Measurements from ENCODE around the gene CCNY.

DNA sequence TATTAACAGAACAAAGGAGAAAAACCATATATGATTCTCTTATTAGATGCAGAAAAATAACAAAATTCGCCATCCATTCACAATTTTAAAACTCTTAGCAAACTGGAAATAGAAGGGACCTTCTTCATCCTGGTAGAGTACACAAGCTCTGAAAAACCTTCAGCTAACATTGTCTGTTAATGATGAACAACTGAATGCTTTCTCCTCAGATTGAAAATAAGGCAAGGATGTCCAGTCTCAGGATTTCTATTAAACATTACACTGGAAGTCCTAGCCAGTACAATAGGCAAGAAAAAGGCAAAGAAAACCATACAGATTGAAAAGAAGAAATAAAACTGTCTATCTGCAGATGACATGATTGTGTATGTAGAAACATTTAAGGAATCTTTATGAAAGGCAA lies 16.0 kb upstream of the CCNY start:
- no peak for TF ChIP-seq POLR2A (IDR thresholded peaks at IDR 0.05; ENCODE audit: low read depth, low read length)
- TF ChIP-seq POLR2AphosphoS5 (IDR thresholded peaks at IDR 0.05; ENCODE audit: low read depth, low read length) = no peak
- TF ChIP-seq TAF1 (IDR thresholded peaks at IDR 0.05; ENCODE audit: low read depth, low read length) = no peak

All from GM12891 (cell line).